Hematopoietic multipotent progenitor cell treated with erythropoietin and hydrocortisone succinate and interleukin-3 and kit ligand, for 8 days (in vitro differentiated cells): Measurements from ENCODE around the gene ACSL1.
A peak's percentile ranks its signal among the peaks of the same experiment; 100 is the strongest.
"Not testable (repeated sequence)": the region's sequence is repeated elsewhere in the genome, so short reads cannot be mapped to it uniquely, and the experiment has no call there.

Experiments
- DNase-seq: peaks from one replicate; pipeline ENCODE4 v3.0.0-alpha.2; 2015

Gene ACSL1

DNA sequence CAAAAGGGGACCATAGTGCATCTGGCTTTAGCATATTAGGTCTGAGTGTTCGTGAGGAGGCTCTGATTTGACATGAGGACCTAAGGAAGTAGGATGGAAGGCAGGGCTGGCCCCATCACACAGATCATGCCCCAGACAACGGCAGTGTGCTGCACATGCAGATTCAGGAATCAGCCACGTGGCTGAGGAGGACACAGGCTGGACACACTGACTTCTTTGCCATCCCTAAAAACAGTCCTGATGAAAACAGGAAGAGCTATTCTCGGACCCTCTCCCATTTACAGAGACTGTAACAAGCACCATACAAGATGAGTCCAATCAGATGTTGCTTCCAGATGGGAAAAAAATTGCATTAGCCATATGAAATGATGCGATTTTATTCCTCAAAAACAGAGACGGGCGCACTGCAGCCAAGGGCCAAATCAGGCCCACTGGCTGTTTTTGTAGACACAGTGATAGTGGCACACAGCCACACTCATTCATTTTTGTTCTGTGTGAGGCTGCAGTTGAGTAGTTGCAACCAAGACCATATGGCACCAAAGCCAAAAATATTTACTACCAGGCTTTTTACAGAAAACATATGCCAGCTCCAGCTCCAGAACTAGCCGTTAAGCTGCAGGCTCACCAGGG is 41.0 kb downstream of the ACSL1 start:
- DNase-seq = no peak

DNA sequence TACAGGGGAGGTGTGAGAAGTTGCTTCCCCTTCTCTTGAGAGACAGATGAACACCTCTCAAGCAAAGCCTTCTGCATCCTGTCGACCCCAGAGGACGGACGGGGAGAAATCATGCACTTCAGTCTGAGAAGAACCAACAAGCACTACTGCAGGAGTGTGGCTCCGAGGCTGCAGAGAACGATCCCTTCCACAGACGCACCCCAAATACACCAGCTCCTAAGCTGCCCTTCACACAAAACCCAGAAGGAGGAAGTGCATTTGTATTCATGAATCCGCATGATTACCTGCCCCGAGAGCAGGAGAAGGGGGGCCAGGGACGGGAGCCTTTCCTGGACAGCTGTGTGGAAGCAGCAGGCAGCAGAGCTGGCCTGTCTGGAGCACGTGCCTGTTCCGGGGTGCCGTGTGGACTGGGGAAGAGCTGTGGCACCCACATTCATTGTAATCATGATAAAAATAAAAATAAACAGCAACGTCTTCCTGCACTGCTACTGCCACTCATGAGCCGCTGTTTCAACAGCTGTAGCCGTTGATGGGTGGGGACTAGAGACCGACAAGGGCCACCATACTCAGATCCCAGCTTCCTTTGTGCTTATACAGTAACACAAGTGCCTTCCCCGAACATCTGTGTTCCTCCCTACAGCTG is 42.9 kb downstream of the ACSL1 start:
- DNase-seq = peak; percentile 16

DNA sequence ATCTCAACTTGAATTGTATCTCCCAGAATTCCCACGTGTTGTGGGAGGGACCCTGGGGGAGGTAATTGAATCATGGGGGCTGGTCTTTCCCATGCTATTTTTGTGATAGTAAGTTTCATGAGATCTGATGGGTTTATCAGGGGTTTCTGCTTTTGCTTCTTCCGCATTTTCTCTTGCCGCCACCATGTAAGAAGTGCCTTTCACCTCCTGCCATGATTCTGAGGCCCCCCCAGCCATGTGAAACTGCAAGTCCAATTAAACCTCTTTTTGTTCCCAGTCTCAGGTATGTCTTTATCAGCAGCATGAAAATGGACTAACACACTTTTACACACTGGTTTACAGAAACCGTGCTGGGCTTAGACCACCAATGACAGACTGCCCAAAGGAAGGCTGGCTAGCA is 46.6 kb downstream of the ACSL1 start:
- DNase-seq = not testable (repeated sequence)

DNA sequence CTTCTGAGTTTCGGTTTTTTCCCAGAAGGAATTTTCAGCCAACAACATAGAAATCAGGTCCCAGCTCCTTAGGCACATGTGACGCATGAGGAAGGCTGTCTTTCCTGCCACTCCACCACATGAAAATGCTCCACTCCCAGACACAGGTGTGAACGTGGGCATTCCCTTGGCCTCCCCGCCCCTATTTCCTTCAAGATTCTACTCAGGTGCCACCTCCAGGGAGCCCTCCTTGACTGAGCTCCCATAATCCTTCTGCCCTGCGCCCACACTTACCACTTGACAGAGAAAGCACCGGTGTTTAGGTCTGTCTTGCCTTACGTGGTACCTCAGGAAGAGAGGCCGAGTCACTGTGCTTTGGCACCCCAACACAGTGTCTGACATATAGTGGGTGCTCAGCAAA is 47.4 kb downstream of the ACSL1 start:
- no peak for DNase-seq

DNA sequence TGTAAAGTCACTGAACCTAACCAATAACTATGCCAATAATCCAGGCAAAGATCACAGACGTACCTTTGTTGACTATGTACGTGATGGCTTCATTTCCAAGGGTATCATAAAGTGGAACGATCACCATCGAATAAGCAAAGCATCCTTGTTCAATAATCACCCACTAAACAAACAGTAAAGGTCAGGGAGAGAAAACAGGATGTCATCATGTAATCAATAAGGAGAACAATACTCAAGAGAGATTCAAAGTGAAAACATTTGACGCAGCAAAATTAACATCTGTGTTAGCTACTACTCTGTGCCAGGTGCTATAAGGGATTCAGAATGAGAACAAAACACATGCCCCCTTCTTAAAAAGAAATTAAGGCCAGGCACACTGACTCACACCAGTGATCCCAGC is 48.9 kb downstream of the ACSL1 start:
- no peak for DNase-seq

DNA sequence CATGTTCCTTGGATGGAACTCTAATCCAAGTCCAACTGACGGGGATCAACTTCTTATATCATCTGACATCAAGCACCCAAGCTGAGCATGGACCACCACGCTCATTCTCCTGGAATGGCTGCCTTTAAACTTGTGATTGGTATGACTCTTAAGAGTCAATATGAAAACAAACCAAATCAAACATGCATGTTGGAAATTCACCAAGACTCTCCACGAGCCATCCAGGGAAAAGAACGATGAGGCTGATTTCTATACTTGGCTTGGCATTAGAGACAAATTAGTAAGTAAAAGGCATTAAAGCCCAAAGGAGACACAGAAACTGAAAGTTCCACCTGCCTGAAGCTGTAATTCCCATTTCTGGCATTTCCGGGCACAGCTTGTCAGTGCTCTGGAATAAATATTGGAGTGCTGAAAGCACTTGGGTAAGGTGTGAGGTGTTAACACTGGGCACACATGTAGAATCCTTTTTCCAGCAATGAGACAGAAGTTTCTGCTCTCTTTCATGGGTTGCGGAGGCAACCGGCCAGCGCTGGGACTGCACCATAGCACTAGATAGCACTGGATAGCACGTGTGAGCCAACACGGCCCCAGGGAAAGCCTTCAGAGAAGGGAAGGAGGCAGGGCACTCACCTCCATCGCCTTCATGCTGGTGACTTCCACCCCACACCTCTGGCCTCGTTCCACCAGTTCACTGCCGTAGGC is 49.8 kb downstream of the ACSL1 start:
- no peak for DNase-seq

DNA sequence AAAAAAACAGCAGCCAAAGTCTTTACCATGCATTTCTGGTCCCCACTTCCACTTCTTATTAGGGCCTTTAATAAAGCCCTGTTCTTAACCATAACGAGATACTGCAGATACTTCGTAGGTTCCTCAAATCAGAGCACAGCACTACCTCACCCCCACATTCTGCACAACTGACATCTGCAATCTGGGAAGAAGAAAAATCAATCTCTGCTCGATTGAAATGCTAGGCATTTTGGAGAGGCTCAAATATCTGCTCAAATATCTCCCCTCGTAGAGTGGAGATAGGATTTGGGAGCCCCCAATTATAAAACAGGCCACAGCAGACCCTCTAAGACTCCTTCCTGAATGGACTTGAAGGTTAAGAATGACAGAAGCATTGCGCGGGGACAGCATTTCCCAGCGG is 51.6 kb downstream of the ACSL1 start:
- no peak for DNase-seq

DNA sequence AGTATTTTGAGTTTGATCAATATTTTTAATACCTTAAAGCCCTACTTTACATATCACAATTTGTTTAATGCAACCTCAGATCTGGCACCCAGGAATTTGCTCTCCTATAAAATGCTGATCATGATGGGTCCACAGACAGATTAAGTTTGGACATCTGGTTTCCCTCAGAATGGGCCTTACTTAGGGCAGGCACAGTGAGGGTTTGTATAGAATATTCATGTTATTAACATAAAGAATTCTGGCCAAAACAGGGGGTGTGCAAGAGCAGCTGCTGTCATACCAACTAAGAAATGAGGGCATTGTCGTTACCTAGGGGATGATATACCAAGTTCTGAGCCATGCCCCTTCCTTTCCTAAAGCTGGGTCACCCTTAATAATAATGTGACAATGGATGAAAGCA is 54.4 kb downstream of the ACSL1 start:
- DNase-seq = no peak

DNA sequence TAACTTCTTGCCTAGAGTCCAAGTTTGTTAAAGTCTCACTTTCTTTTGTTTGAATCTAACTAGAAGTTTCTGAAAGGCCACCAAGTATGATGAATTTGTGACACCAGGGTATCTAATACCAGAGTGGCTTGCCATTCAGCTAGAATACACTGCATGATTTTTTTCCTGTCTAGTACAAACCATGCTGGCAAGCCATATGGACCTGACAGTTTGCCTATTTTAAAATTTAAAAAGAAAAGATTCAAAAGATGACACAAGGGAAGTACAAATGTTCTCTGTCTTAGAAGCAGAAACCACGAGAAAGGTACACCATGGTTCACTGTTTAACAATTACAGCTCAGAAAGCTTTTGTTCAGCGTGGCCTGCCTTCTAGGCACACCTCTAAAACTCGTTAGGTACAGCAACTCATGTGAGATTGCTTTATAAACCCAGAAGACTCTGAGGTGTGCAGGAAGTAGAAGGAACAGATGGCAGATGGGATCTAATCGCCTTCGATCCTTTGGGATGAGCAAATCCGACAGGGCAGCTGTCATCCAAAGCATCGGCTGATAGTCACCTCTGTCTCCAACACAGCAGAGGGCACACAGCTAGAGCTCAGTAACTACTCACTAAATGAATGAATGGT is 56.5 kb downstream of the ACSL1 start:
- DNase-seq = no peak

DNA sequence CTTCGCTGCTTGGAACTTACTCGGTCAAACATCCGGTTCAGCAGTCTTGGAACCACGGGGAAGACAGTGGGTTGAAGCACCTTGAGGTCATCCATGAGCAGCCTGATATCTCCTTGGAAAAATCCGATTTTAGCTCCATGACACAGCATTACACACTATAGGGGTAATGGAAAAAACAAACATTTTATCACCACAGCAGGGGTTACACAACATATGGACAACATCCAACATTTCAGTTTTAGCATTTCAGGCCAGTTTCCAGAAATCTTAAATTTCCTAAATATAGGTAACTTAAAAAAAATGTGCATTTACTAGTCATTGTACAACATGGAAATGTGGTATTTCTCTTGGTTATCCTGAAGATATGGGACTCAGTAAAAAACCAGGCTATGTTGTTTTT is 57.5 kb downstream of the ACSL1 start:
- no peak for DNase-seq

DNA sequence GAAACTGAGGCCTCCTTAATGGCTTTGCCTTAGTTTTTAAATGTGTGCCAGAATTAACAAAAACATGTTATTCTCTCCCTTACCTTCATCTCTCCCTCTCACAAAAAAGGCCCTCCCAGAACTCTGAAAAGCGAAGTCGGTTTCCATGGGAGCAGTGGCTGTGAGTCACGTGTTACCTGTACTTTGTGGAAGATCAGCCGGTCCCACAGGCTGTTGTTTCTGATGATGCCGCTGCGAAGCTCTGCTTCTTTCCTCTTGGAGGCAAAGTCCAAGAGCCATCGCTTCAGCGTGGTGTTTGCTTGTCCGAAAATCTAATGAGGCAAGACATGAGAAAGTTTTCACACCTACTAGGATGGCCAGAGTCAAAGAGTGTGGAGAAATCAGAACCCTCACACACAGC is 59.3 kb downstream of the ACSL1 start:
- no peak for DNase-seq

DNA sequence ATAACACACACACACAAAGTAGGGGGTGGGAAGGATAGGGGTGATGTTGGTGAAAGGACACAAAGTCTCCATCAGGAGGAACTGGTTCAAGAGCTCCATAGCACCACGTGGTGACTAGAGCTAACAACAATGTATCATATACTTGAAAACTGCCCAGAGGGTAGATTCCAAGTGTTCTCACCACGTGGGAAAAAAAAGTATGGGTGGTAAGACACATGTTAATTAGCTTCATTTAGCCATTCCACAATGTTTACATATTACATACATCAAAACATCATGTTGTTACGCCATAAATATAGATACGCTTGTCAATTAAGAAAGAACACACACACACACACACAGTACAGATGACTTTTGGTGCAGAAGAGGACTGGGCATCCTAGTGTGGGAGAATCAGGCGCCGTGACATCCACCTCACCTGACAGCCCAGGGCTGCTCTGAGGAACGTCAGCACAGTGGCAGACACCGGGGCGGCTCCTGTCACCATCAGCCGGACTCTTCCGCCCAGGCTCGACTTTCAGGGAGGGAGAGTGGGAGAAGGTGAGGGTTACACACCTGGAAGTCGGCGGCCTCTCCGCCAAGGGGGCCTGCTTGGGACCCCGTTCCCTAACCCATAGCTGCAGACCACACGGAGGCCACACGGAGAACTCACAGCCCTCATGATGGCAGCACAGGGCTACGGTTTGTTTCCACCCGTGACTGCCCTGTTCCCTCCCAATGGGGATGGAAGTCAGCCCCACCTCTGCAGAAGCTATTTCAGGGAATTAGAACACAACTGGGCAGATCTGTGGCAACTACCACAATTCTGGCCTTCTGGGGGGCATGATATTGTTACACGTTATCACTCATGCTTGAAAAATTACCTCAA is 60.1 kb downstream of the ACSL1 start:
- DNase-seq = no peak

DNA sequence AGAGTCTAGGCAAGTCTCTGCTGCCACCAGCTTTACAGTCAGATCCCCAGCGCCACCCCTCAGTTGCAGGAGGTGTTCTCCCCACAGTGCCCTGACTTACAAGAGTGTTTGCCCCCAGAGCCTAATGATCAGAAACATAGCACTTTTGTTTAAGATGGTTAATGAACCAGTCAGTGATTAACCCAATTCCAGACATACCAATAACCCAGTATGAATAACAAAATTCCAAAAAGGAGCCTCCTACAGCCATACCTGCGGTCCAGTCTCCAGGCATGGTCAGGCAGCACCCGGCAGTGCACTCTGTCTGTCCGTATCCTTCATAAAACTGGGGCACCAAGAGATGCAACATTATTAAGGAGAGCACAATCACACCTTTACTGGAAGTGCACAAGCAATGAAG is 61.2 kb downstream of the ACSL1 start:
- DNase-seq = no peak

DNA sequence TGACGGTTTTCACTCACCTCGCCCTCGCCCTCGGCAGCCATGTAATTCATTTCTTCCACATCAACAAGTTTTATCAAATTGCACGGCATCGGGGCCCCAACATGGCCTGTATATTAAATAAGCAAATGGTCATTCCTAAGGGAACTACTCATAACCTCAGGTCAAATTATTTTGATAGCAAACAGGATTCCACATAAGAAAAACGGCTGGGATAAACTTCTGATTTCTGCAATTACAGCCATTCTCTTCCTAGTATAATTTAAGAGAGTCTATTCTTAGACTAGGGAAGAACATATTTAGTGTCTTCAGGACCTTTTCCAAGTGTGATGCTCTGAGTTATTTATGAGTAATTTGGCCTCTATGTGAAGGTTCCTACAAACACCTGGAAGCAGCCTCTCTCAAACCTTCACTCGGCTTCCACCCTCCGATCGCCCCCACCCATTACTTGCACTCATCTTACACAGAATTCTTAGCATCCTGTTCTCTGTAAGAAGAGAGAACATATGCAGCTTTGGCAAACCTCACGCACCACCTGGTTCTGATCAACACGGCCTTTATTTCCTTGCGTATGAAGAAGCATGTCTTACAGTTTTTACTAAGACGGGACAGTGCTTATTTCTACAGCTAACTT is 62.5 kb downstream of the ACSL1 start:
- DNase-seq = no peak

DNA sequence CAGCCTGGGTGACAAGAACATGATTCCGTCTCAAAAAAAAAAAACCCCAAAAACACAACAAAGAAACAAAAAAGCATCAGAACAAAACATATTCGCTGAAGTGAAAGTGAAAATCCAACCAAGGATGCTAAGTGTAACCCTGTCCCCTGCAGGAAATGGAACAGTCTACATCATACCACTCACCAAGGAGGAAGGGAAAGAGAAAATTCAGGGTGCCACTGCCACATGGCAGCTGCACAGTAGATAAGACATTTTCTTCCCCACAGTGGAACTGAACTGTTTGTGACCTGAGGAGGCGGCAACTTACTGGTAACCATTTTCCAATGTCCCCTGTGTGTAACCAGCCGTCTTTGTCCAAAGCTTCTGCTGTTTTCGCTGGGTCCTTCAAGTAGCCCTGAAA is 63.7 kb downstream of the ACSL1 start:
- DNase-seq = peak; percentile 69

DNA sequence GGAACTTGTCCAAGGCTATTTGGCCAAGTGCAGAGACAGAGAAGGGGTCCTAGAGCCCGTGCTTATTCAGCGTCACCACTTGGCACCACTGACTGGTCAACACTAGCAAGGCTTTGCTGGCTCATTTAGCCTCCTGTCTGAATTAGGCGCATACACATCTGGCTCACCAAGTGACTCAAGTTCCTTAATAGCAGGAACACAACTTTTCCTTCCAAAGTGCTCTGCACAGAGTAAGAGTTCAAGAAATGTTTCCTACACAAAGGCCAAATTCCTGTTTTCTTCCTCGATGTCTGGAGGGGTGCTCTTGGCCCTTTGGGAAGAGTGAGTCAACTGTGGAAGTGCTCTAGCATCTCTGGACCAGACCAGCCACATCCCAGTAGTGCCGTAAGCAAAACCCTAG is 65.1 kb downstream of the ACSL1 start:
- no peak for DNase-seq

DNA sequence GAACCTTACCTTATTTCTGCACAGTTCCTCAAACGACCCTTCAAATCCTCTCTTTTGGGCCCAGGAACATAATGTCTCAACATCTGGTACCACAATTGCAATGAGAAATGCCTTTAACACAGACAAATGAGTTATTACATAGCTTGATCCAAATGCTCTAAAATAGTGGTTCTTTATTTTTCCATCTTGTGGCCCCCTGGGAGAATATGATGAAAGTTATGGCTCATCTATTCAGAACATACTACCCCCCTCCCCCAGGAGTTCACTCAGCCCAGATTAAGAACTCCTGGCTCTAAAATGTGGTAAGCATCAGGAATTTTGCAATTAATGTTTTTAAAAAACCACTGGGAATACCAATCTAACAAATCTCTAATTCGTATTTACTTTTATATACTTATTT is 68.0 kb downstream of the ACSL1 start:
- no peak for DNase-seq

DNA sequence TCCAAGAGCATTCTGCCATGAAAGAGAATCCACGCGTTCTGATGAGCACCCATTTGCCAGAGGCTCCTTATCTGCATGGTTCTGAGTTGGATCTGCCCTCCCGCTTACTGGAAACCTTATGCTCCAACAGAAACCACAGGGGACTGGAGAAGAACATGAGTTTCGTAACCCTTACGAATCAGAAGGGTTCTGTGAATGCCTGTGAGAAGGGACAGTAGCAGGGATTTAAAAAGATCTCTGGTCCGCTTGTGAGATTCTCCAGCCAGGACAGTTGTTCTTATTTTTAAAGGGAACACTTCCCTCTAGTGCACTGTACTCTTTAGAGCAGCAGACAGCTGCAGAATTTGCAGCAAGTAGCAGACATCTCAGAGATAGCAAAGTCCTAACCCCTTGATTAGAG is 69.4 kb downstream of the ACSL1 start:
- DNase-seq = no peak

DNA sequence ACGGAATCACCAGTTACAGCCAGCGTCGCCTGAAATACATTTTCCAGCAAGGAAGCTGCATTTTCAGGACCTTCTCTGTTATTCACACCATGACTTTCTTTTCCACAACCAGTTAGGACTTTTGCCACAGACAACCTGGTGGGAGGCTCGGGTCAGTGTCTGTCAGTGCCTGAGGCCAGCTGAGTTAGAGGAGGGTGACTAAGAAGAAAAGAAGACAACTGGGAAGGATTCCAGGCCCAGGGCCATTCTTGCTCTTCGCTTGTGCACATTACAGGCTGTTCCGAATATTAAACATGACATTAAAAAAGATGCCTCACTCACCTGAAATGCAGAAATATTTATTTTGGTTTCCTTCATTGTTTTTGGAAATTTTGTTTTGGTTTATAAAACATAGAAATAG is 70.5 kb downstream of the ACSL1 start:
- no peak for DNase-seq

DNA sequence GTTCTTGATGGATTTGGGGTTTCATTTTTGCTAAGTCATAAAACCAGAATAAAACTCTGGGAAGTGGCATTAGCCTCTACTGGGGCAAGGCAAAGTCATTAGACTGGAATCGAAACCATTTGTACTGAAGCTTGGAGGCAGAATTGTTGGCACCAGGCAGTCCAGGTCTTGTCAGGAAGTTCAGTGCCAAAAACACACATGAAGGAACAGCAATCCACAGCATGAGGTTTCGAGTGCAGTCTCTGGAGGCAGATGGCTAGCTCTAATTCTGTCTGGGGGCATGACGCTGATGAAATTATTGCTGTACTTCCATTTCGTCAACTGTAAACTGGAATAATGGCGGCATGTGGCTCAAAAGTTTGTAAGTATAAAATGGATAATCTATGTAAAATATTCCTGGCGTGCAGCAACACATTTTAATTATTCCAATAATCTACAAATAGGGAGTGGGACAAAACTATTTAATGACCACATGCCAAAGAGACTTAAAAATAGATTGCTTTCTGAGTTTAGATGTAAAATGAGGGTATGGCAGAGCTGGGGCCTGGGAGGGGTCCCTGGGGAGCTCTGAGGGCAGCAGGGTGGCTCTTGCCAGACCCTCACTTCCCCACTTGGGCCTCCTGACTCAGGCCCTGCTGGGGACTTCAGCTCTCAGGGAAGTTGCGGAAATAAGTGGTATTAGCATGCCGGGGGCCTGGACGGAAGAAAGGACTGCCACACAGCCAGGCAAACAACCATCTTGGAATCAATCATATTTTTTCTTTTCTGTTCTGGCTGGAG is 73.1 kb downstream of the ACSL1 start:
- DNase-seq = no peak

DNA sequence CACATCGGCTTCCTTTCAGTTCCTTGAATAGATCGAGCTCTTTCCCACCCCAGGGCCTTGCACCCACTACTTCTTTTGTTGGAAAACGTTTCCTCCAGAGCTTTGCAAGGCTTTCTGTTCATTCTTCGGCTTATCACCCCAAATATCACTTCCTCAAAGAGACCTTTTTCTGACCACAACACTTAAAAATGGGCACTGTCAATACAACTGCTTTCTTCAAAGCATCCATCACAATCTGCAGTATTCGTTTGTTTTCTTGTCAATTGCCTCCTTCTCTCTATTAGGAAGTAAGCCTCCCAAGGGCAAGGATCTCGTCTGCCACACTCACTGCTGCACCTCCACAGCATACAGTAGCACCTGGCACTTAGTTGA is 74.2 kb downstream of the ACSL1 start:
- no peak for DNase-seq
